ENCODE data around the gene RIC1.

RIC1 gene

DNA sequence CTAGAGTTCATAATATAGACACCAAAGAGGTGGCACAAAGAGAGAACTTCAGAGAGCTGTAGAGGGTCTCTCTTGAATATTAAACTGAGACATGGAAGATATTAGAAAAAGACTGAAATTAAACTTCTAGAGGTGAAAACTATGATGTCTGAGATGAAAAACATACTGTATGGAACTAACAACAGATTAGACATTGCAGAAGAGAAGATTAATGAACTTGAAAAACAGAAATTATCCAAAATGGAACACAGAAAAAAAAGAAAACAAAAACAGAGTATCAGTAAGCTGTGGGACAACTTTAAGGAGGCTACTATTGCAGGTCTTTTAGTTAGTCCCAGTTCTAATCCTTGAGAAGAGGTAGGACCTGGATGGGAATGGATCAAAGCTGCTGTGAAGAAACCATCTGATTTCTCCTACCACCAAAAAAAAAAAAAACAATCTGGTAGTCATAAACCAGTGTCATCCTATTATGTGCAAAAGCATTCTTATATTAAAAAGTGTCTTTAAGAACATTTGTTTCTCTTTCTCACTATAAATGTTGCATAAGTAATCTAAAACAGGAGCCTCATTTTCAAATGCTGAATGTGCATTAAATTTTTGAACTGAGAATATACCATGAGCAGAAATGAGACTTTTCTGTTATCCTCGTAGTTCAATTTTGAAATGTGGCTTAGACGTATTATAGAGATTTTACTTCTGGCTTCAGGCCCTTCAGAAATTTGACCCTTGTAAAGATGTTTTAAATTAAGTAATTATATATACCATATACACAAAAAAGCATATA, 107.8 kb downstream of the RIC1 start:
- Histone ChIP-seq H3K4me3 (replicated peaks; ENCODE audit: insufficient read depth, low read length) (no peak overlapping the region), H3K27ac (replicated peaks) (no peak overlapping the region), H3K27me3 (ENCODE audit: insufficient read depth, poor library complexity, severe bottlenecking) (no peaks in the 10 kb centered on the region)
- no peak for DNase-seq (ENCODE audit: low read depth in 1 of 2, low spot score in 1 of 2)
- TF ChIP-seq SPI1 (IDR thresholded peaks at IDR 0.05; ENCODE audit: borderline replicate concordance, low read depth) (no peak), GABPA (IDR thresholded peaks at IDR 0.05; ENCODE audit: low read depth) (no peak), POLR2AphosphoS5 (IDR thresholded peaks at IDR 0.05; ENCODE audit: low read depth) (no peak), CTCF (IDR thresholded peaks at IDR 0.05; ENCODE audit: insufficient read depth, low read length) (no peak)
- TF ChIP-seq, protein P1, sequence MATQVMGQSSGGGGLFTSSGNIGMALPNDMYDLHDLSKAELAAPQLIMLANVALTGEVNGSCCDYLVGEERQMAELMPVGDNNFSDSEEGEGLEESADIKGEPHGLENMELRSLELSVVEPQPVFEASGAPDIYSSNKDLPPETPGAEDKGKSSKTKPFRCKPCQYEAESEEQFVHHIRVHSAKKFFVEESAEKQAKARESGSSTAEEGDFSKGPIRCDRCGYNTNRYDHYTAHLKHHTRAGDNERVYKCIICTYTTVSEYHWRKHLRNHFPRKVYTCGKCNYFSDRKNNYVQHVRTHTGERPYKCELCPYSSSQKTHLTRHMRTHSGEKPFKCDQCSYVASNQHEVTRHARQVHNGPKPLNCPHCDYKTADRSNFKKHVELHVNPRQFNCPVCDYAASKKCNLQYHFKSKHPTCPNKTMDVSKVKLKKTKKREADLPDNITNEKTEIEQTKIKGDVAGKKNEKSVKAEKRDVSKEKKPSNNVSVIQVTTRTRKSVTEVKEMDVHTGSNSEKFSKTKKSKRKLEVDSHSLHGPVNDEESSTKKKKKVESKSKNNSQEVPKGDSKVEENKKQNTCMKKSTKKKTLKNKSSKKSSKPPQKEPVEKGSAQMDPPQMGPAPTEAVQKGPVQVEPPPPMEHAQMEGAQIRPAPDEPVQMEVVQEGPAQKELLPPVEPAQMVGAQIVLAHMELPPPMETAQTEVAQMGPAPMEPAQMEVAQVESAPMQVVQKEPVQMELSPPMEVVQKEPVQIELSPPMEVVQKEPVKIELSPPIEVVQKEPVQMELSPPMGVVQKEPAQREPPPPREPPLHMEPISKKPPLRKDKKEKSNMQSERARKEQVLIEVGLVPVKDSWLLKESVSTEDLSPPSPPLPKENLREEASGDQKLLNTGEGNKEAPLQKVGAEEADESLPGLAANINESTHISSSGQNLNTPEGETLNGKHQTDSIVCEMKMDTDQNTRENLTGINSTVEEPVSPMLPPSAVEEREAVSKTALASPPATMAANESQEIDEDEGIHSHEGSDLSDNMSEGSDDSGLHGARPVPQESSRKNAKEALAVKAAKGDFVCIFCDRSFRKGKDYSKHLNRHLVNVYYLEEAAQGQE (IDR thresholded peaks at IDR 0.05; ENCODE audit: insufficient replicate concordance, low read depth) = no peak

GRCh38 chr9:5743109-5743508, 114.2 kb downstream of the RIC1 start:
- DNase-seq (ENCODE audit: low read depth in 1 of 2, low spot score in 1 of 2) = no peak

GRCh38 chr9:5748438-5748837, 119.5 kb downstream of the RIC1 start:
- no peak for DNase-seq (ENCODE audit: low read depth in 1 of 2, low spot score in 1 of 2)
- no peak overlapping the region for H3K4me3 ChIP-seq (replicated peaks; ENCODE audit: insufficient read depth, low read length)
- no peaks in the 10 kb centered on the region for H3K27me3 ChIP-seq (ENCODE audit: insufficient read depth, poor library complexity, severe bottlenecking)
- TF ChIP-seq POLR2AphosphoS5 (IDR thresholded peaks at IDR 0.05; ENCODE audit: low read depth) (no peak), SPI1 (IDR thresholded peaks at IDR 0.05; ENCODE audit: borderline replicate concordance, low read depth) (no peak), CTCF (IDR thresholded peaks at IDR 0.05; ENCODE audit: insufficient read depth, low read length) (no peak), GABPA (IDR thresholded peaks at IDR 0.05; ENCODE audit: low read depth) (no peak)
- TF ChIP-seq, protein P1 (IDR thresholded peaks at IDR 0.05; ENCODE audit: insufficient replicate concordance, low read depth) = no peak
- H3K27ac ChIP-seq (replicated peaks) = no peak overlapping the region

More at GRCh38 chr9:5743109-5743508, 114.2 kb downstream of the RIC1 start:
- Histone ChIP-seq H3K27ac (replicated peaks) (no peak overlapping the region), H3K4me3 (replicated peaks; ENCODE audit: insufficient read depth, low read length) (no peak overlapping the region), H3K27me3 (ENCODE audit: insufficient read depth, poor library complexity, severe bottlenecking) (no peaks in the 10 kb centered on the region)
- TF ChIP-seq, protein P1 (IDR thresholded peaks at IDR 0.05; ENCODE audit: insufficient replicate concordance, low read depth) = no peak
- no peak for TF ChIP-seq SPI1 (IDR thresholded peaks at IDR 0.05; ENCODE audit: borderline replicate concordance, low read depth)
- TF ChIP-seq GABPA (IDR thresholded peaks at IDR 0.05; ENCODE audit: low read depth) = no peak
- TF ChIP-seq POLR2AphosphoS5 (IDR thresholded peaks at IDR 0.05; ENCODE audit: low read depth) = no peak
- TF ChIP-seq CTCF (IDR thresholded peaks at IDR 0.05; ENCODE audit: insufficient read depth, low read length) = no peak

Measured in HL-60 (cell line).